Loucy (cell line): Measurements from ENCODE around the gene IL17B.

ENCODE experiments used
- H2AFZ ChIP-seq: fragments of 200-600 bp; sonication (generic); 2 replicates; pipeline ENCODE4 v1.6.0; 2016; ENCODE audit warnings: antibody characterized with exemption, mild to moderate bottlenecking, low read length, moderate library complexity
- H3F3A ChIP-seq: fragments of 200-600 bp; 2 replicates; pipeline ENCODE4 v1.6.0; 2016; ENCODE audit warnings: antibody characterized with exemption, low read depth, mild to moderate bottlenecking
- H3K27me3 ChIP-seq: fragments of 200-600 bp; sonication (generic); 2 replicates; pipeline ENCODE4 v1.6.1; 2014; ENCODE audit warnings: low read length, mild to moderate bottlenecking; ENCODE audit not compliant: insufficient read depth, poor library complexity, severe bottlenecking
- H3K36me3 ChIP-seq: fragments of 200-600 bp; sonication (generic); 2 replicates; pipeline ENCODE4 v1.6.1; 2016; ENCODE audit warnings: low read length; ENCODE audit not compliant: insufficient read depth
- H3K4me1 ChIP-seq: fragments of 200-600 bp; sonication (generic); 2 replicates; pipeline ENCODE4 v1.5.1; 2014; ENCODE audit warnings: low read length, mild to moderate bottlenecking; ENCODE audit not compliant: insufficient read depth, poor library complexity, severe bottlenecking
- H3K4me2 ChIP-seq: fragments of 200-600 bp; sonication (generic); 2 replicates; pipeline ENCODE4 v1.6.0; 2014; ENCODE audit warnings: antibody characterized with exemption, low read length, low read depth, mild to moderate bottlenecking; ENCODE audit not compliant: poor library complexity, severe bottlenecking
- H3K4me3 ChIP-seq: fragments of 200-600 bp; sonication (generic); 2 replicates; pipeline ENCODE4 v1.5.1; 2014; ENCODE audit warnings: low read length, mild to moderate bottlenecking, mixed read lengths; ENCODE audit not compliant: poor library complexity, severe bottlenecking
- H3K79me2 ChIP-seq: fragments of 200-600 bp; sonication (generic); 2 replicates; pipeline ENCODE4 v1.6.1; 2014; ENCODE audit warnings: low read length; ENCODE audit not compliant: insufficient read depth
- H3K9ac ChIP-seq: fragments of 200-600 bp; sonication (generic); 2 replicates; pipeline ENCODE4 v1.6.0; 2014; ENCODE audit warnings: mild to moderate bottlenecking, low read depth, low read length, moderate library complexity; ENCODE audit not compliant: poor library complexity, severe bottlenecking
- H3K9me2 ChIP-seq: fragments of 200-600 bp; sonication (generic); replicated peaks from 2 replicates; pipeline ENCODE4 v1.6.1; 2016; ENCODE audit warnings: low read depth, low read length, mixed read lengths
- H3K9me3 ChIP-seq: fragments of 200-600 bp; sonication (generic); 2 replicates; pipeline ENCODE4 v1.6.1; 2014; ENCODE audit warnings: mild to moderate bottlenecking, antibody characterized with exemption, low read length, low read depth; ENCODE audit not compliant: insufficient read depth
- H4K20me1 ChIP-seq: fragments of 200-600 bp; sonication (generic); 2 replicates; pipeline ENCODE4 v1.6.0; 2014; ENCODE audit warnings: antibody characterized with exemption, low read length, mild to moderate bottlenecking; ENCODE audit not compliant: insufficient read depth, poor library complexity, severe bottlenecking
- EZH2phosphoT487 ChIP-seq: fragments of 200-600 bp; IDR thresholded peaks from 2 replicates; pipeline ENCODE4 v1.6.1; 2018; ENCODE audit warnings: antibody characterized with exemption, mild to moderate bottlenecking, moderate library complexity, borderline replicate concordance
- TF ChIP-seq, protein P1 (sequence below): fragments of 200-600 bp; sonication (generic); conservative IDR thresholded peaks from 2 replicates; pipeline ENCODE4 v1.5.1; 2014; ENCODE audit warnings: mild to moderate bottlenecking, antibody characterized with exemption, low read length

The IL17B gene

DNA sequence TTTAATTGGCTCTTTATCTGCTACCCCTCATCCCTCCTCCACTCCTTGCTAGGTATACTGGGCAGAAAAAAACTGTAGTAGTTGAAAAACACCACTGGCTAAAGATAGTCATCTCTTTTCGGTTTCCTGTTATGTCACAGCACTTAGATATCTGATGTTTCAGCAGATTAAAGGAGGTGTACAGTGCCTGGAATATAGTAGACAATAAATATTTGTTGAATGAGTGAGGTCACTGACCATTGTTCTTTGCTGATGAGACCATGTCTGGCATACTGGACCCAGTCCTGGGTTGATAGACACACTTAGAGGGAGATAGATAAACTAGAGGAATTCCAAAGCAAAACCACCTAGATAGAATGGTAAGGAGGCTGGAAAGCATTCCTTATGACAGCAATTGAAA, 30.6 kb downstream of the IL17B start:
- Histone ChIP-seq H3K4me1 (peaks cover 62% of the 10 kb centered on the region), H3K9me2 (no peaks in the 10 kb centered on the region), H3K9ac (peak overlapping the region; percentile 94), H3K4me3 (peak overlapping the region; percentile 93), H3K4me2 (peak overlapping the region; percentile 85), H3F3A (no peaks in the 10 kb centered on the region; the same call in 1 of the 2 replicates), H4K20me1 (peaks cover 51% of the 10 kb centered on the region), H3K27me3 (no peaks in the 10 kb centered on the region), H3K36me3 (peaks cover 49% of the 10 kb centered on the region), H2AFZ (no peak overlapping the region), H3K79me2 (peaks cover 80% of the 10 kb centered on the region), H3K9me3 (no peaks in the 10 kb centered on the region)
- TF ChIP-seq, protein P1, sequence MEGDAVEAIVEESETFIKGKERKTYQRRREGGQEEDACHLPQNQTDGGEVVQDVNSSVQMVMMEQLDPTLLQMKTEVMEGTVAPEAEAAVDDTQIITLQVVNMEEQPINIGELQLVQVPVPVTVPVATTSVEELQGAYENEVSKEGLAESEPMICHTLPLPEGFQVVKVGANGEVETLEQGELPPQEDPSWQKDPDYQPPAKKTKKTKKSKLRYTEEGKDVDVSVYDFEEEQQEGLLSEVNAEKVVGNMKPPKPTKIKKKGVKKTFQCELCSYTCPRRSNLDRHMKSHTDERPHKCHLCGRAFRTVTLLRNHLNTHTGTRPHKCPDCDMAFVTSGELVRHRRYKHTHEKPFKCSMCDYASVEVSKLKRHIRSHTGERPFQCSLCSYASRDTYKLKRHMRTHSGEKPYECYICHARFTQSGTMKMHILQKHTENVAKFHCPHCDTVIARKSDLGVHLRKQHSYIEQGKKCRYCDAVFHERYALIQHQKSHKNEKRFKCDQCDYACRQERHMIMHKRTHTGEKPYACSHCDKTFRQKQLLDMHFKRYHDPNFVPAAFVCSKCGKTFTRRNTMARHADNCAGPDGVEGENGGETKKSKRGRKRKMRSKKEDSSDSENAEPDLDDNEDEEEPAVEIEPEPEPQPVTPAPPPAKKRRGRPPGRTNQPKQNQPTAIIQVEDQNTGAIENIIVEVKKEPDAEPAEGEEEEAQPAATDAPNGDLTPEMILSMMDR: no peak

DNA sequence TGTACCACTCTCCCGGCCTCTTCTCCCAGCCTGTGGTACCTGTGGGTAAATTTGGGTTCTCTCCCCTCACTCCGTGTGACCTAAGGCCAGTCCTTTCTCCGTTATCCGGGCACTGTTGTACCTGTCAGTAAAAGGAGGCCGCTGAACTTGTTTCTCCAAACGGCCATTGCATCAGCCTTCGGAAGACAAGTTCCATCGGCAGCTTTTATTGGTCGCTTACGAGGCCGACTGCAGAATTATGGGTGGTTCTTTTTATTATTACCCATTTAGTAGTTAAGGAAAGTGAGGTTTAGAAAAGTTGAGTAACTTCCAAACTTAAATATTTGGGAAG, 33.2 kb downstream of the IL17B start:
- Histone ChIP-seq H3K79me2 (peaks cover 54% of the 10 kb centered on the region), H2AFZ (peak overlapping the region; percentile 44), H4K20me1 (peaks cover 33% of the 10 kb centered on the region), H3K36me3 (peaks cover 23% of the 10 kb centered on the region), H3F3A (no peaks in the 10 kb centered on the region; the same call in 1 of the 2 replicates), H3K4me3 (peak overlapping the region; percentile 93), H3K9me2 (no peaks in the 10 kb centered on the region), H3K9me3 (no peaks in the 10 kb centered on the region), H3K4me2 (peak overlapping the region; percentile 85), H3K9ac (peak overlapping the region; percentile 94), H3K4me1 (peaks cover 47% of the 10 kb centered on the region), H3K27me3 (no peaks in the 10 kb centered on the region)
- TF ChIP-seq EZH2phosphoT487: no peak
- TF ChIP-seq, protein P1: no peak

DNA sequence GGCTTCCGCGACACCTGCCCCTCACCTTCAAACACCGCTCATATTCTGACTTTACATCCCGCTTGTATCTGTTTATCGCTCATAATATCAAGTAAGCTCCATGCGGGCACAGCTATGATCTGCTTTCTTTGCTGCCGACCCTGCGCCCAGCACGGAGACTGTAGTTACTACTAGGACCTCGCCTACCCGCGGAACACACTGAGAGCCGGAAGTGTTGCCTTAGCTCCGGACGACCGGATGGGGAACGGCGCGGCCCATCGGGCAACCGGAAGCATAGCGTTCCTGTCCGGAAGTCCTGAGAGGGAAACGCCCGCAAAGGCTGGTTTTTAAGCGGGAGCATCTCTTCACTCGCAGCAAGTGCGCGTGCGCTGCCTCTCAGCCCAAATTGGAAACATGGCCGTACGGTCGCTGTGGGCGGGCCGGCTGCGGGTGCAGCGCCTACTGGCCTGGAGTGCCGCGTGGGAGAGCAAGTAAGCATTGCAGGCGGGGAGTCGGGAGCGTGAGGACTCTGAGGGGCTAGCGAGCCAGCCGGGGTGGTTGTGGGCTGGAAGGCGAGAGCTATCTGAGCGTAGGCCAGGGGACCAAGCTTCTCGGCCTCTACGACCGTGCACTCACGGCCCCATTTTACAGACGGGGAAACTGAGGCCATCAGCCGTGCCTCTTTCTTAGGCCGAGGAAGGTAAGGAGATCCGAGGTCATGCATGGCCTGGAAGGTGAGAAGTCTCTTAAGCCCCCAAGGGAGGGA, 33.8 kb downstream of the IL17B start, which contains the start of gene GRPEL2:
GRPEL2 (plus strand) TSS at position 353 of the 745 bp plus-strand sequence; CDS start at position 394, 41 bp downstream.
- no peaks in the 10 kb centered on the region for H3K27me3 ChIP-seq
- peaks cover 48% of the 10 kb centered on the region for H3K79me2 ChIP-seq
- H3K4me3 ChIP-seq: peak within 1 kb of the TSS; percentile 93
- H3K4me2 ChIP-seq: peak within 1 kb of the TSS; percentile 85
- H3K4me1 ChIP-seq: peaks cover 47% of the 10 kb centered on the region
- H3K9me2 ChIP-seq: no peaks in the 10 kb centered on the region
- peak within 1 kb of the TSS; percentile 85 for H2AFZ ChIP-seq
- peaks cover 33% of the 10 kb centered on the region for H4K20me1 ChIP-seq
- H3K9ac ChIP-seq: peak within 1 kb of the TSS; percentile 94
- H3K9me3 ChIP-seq: no peaks in the 10 kb centered on the region
- peaks cover 18% of the 10 kb centered on the region for H3K36me3 ChIP-seq
- no peaks in the 10 kb centered on the region; the same call in 1 of the 2 replicates for H3F3A ChIP-seq
- TF ChIP-seq EZH2phosphoT487: no peak
- TF ChIP-seq, protein P1: no peak
